ENCODE measurements around the gene MAN2B2. TPM values are rescaled to one million over a fixed set of nuclear protein-coding genes. Genes with fewer than 3 reads are reported as not detected.

The MAN2B2 gene
- total and polyA plus RNA-seq, 2 of the 8 experiments (the other 6 are each of a cell fraction or from before 2014, with no cell fraction given): 3.3 to 4.0 TPM

DNA sequence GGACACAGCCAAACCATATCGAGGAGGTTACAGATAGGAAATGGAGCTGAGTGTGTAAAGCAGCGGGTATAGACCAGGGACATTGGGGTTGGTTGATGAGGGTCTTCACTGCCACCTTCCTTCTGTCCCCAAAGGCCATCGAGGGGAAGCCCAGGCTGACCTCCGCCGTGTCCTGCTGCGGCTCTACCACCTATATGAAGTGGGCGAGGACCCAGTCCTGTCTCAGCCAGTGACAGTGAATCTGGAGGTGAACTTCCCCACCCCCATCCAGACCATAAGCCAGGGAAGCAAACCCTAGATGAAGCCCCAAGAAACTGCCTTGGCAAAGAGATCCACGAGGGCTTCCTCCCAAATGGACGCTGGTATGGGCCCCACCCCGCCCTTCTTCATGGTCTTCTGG lies 42.3 kb downstream of the MAN2B2 start:
- no peaks in the 10 kb centered on the region; a peak in 1 of 8 replicates for H3K36me3 ChIP-seq (ENCODE audit: control insufficient read depth in 2 of 4, insufficient read depth in 4 of 4, low read length in 3 of 4)
- H2BK12ac ChIP-seq (ENCODE audit: low read depth, low read length): no peak overlapping the region
- H2BK15ac ChIP-seq (ENCODE audit: low read length): no peak overlapping the region
- POLR2A ChIA-PET (ENCODE audit: partially characterized antibody): interaction anchor here (1.1 to 1.5 kb wide), 2 partner anchors 13 to 92 kb away, joined by 3 read pairs; no protein-coding TSS in a partner anchor
- H4K91ac ChIP-seq (replicated peaks; ENCODE audit: insufficient read length, low read length): no peak overlapping the region
- no peak overlapping the region for H2AK5ac ChIP-seq (ENCODE audit: low read depth, low read length)
- H4K5ac ChIP-seq (ENCODE audit: insufficient read length, low read depth, low read length): no peak overlapping the region
- H3K27me3 ChIP-seq (replicated peaks in 1 of 4; ENCODE audit: control insufficient read depth in 3 of 4, extremely low read depth in 1 of 4, insufficient read depth in 3 of 4, low read length in 3 of 4): no peaks in the 10 kb centered on the region
- no peak for DNase-seq (ENCODE audit: low read depth in 1 of 2, low spot score in 2 of 2)
- no peaks in the 10 kb centered on the region for H3K79me2 ChIP-seq (ENCODE audit: control insufficient read depth in 1 of 2, insufficient read depth in 2 of 2, low read length in 2 of 2)
- no peak overlapping the region for H3K9ac ChIP-seq (replicated peaks in 1 of 4; ENCODE audit: extremely low read depth in 1 of 4, low read depth in 3 of 4, low read length in 3 of 4)
- WGBS, 2 experiments (ENCODE audit: extremely low coverage in 1 of 2, insufficient coverage in 1 of 2, insufficient read length in 1 of 2, insufficient replicate concordance in 2 of 2, low coverage in 1 of 2, low lambda C conversion rate in 2 of 2, missing lambda C conversion rate in 1 of 2): 94% methylated on average over 10 of the region's 10 CpGs; no CpG with 5 or more reads in 1 of the 2 experiments
- H2BK5ac ChIP-seq (ENCODE audit: low read depth, low read length): no peak overlapping the region
- no peaks in the 10 kb centered on the region for H3K9me3 ChIP-seq (ENCODE audit: insufficient read depth in 2 of 2, low read depth in 1 of 2, low read length in 1 of 2)
- H3K18ac ChIP-seq (ENCODE audit: extremely low read depth, low read length): no peak overlapping the region
- no peak overlapping the region for H3K4ac ChIP-seq (replicated peaks; ENCODE audit: insufficient read length, low read depth, low read length)
- no peak overlapping the region for H4K8ac ChIP-seq (ENCODE audit: extremely low read depth, insufficient read depth, low read length)
- no peak overlapping the region for H3K4me3 ChIP-seq (ENCODE audit: extremely low read depth in 1 of 4, insufficient read depth in 2 of 4, low read depth in 3 of 4, low read length in 4 of 4)
- no peaks in the 10 kb centered on the region for H3K4me1 ChIP-seq (replicated peaks in 1 of 4; ENCODE audit: control insufficient read depth in 3 of 4, insufficient read depth in 4 of 4, low read length in 3 of 4)
- H3K56ac ChIP-seq (replicated peaks; ENCODE audit: insufficient read length, low read depth, low read length): no peak overlapping the region
- TF ChIP-seq POLR2AphosphoS5 (IDR thresholded peaks at IDR 0.05; ENCODE audit: low read depth, low read length): no peak
- FAIRE-seq: no peak
- H3K14ac ChIP-seq (ENCODE audit: insufficient read length): no peak overlapping the region
- H2AFZ ChIP-seq (ENCODE audit: low read length): no peak overlapping the region
- no peak overlapping the region for H2BK20ac ChIP-seq (ENCODE audit: low read length)
- no peak overlapping the region for H3K27ac ChIP-seq (ENCODE audit: low read depth, low read length)
- no peak overlapping the region for H3K23ac ChIP-seq (ENCODE audit: insufficient read length)
- CTCF ChIA-PET (ENCODE audit: partially characterized antibody): interaction anchor here (0.6 to 1.4 kb wide), 3 partner anchors 58 to 466 kb away, joined by 3 to 4 read pairs (median 4); no protein-coding TSS in a partner anchor
- no peaks in the 10 kb centered on the region; the same call in 1 of the 2 replicates for H3K23me2 ChIP-seq (ENCODE audit: low read depth, low read length)
- H2BK120ac ChIP-seq (replicated peaks; ENCODE audit: low read depth, low read length): no peak overlapping the region
- H3K79me1 ChIP-seq (ENCODE audit: low read depth, low read length): no peaks in the 10 kb centered on the region
- H4K20me1 ChIP-seq (replicated peaks in 1 of 2; ENCODE audit: control insufficient read depth in 1 of 2, insufficient read depth in 2 of 2, low read length in 2 of 2): peaks cover 0 to 9% of the 10 kb centered on the region in 2 experiments
- H3K4me2 ChIP-seq (ENCODE audit: insufficient read depth in 1 of 2, low read depth in 2 of 2, low read length in 2 of 2): no peak overlapping the region

Data from H1 (cell line).